ENCODE data around the gene ABTB1.

GRCh38 chr3:127716384-127716783 is 43.6 kb downstream of the ABTB1 start:
- no peak for TF ChIP-seq YY1 (IDR thresholded peaks at IDR 0.05; ENCODE audit: insufficient read depth, insufficient read length)
- TF ChIP-seq SUZ12 (IDR thresholded peaks at IDR 0.05; ENCODE audit: extremely low read depth, insufficient read depth, insufficient read length) = no peak
- no peak for TF ChIP-seq ZNF274 (IDR thresholded peaks at IDR 0.05; ENCODE audit: low read depth, low read length)
